IPS-15b (cell line): ENCODE results near the gene EMX1.
A peak's percentile ranks its signal among the peaks of the same experiment; 100 is the strongest.

Experiments used
- H3K27me3 ChIP-seq: one replicate; pipeline ENCODE4 v1.6.1; 2013; ENCODE audit warnings: low read length; ENCODE audit not compliant: control insufficient read depth, insufficient read depth
- H3K36me3 ChIP-seq: one replicate; pipeline ENCODE4 v1.6.1; 2013; ENCODE audit warnings: low read length; ENCODE audit not compliant: control insufficient read depth, insufficient read depth
- H3K4me1 ChIP-seq: one replicate; pipeline ENCODE4 v1.6.1; 2013; ENCODE audit warnings: mild to moderate bottlenecking, low read length; ENCODE audit not compliant: control insufficient read depth, insufficient read depth
- H3K4me3 ChIP-seq: one replicate; pipeline ENCODE4 v1.5.1; 2013; ENCODE audit warnings: low read depth, low read length
- H3K9ac ChIP-seq: one replicate; pipeline ENCODE4 v1.6.1; 2013; ENCODE audit warnings: low read depth, mild to moderate bottlenecking, low read length
- H3K9me3 ChIP-seq: one replicate; pipeline ENCODE4 v1.6.1; 2013; ENCODE audit warnings: mild to moderate bottlenecking, low read length; ENCODE audit not compliant: control insufficient read depth, insufficient read depth

The EMX1 gene

GRCh38 chr2:72958542-72959385 is 41.4 kb downstream of the EMX1 start:
- no peaks in the 10 kb centered on the region for H3K9me3 ChIP-seq
- no peaks in the 10 kb centered on the region for H3K36me3 ChIP-seq
- H3K27me3 ChIP-seq: no peaks in the 10 kb centered on the region
- no peak overlapping the region for H3K9ac ChIP-seq
- H3K4me3 ChIP-seq: no peak overlapping the region
- peaks cover 5% of the 10 kb centered on the region for H3K4me1 ChIP-seq

GRCh38 chr2:72959554-72959953 is 42.2 kb downstream of the EMX1 start:
- Histone ChIP-seq H3K36me3 (no peaks in the 10 kb centered on the region), H3K27me3 (no peaks in the 10 kb centered on the region), H3K9me3 (no peaks in the 10 kb centered on the region), H3K4me3 (no peak overlapping the region), H3K9ac (no peak overlapping the region), H3K4me1 (peaks cover 7% of the 10 kb centered on the region)

- H3K4me1 ChIP-seq: peaks cover 7% of the 10 kb centered on the region
- no peaks in the 10 kb centered on the region for H3K36me3 ChIP-seq
- no peak overlapping the region for H3K9ac ChIP-seq
- no peaks in the 10 kb centered on the region for H3K9me3 ChIP-seq
- H3K27me3 ChIP-seq: no peaks in the 10 kb centered on the region
- no peak overlapping the region for H3K4me3 ChIP-seq
Observed at GRCh38 chr2:72959995-72960981, 43.0 kb downstream of the EMX1 start.

- H3K9ac ChIP-seq: no peak overlapping the region
- peaks cover 2% of the 10 kb centered on the region for H3K27me3 ChIP-seq
- H3K9me3 ChIP-seq: no peaks in the 10 kb centered on the region
- H3K36me3 ChIP-seq: peaks cover 3% of the 10 kb centered on the region
- H3K4me1 ChIP-seq: peaks cover 7% of the 10 kb centered on the region
- H3K4me3 ChIP-seq: no peak overlapping the region
Observed at GRCh38 chr2:72961036-72961720, 43.9 kb downstream of the EMX1 start.

GRCh38 chr2:72961853-72962468 is 44.6 kb downstream of the EMX1 start:
- Histone ChIP-seq H3K27me3 (peaks cover 2% of the 10 kb centered on the region), H3K9me3 (no peaks in the 10 kb centered on the region), H3K9ac (no peak overlapping the region), H3K4me1 (peaks cover 7% of the 10 kb centered on the region), H3K4me3 (no peak overlapping the region), H3K36me3 (peaks cover 4% of the 10 kb centered on the region)

- peaks cover 7% of the 10 kb centered on the region for H3K4me1 ChIP-seq
- peak overlapping the region; percentile 70 for H3K9ac ChIP-seq
- peaks cover 2% of the 10 kb centered on the region for H3K27me3 ChIP-seq
- H3K9me3 ChIP-seq: no peaks in the 10 kb centered on the region
- H3K36me3 ChIP-seq: peaks cover 4% of the 10 kb centered on the region
- no peak overlapping the region for H3K4me3 ChIP-seq
Observed at GRCh38 chr2:72962911-72963310, 45.6 kb downstream of the EMX1 start.

GRCh38 chr2:72963423-72964145 is 46.3 kb downstream of the EMX1 start:
- peaks cover 4% of the 10 kb centered on the region for H3K36me3 ChIP-seq
- H3K9ac ChIP-seq: no peak overlapping the region
- no peak overlapping the region for H3K4me3 ChIP-seq
- peaks cover 7% of the 10 kb centered on the region for H3K4me1 ChIP-seq
- no peaks in the 10 kb centered on the region for H3K9me3 ChIP-seq
- peaks cover 2% of the 10 kb centered on the region for H3K27me3 ChIP-seq

- Histone ChIP-seq H3K27me3 (peaks cover 2% of the 10 kb centered on the region), H3K9me3 (no peaks in the 10 kb centered on the region), H3K4me1 (peaks cover 7% of the 10 kb centered on the region), H3K9ac (peak overlapping the region; percentile 54), H3K36me3 (peaks cover 4% of the 10 kb centered on the region), H3K4me3 (no peak overlapping the region)
Observed at GRCh38 chr2:72964146-72964525, 46.8 kb downstream of the EMX1 start.

- Histone ChIP-seq H3K4me1 (peaks cover 7% of the 10 kb centered on the region), H3K27me3 (peaks cover 2% of the 10 kb centered on the region), H3K9ac (no peak overlapping the region), H3K36me3 (peaks cover 4% of the 10 kb centered on the region), H3K4me3 (no peak overlapping the region), H3K9me3 (no peaks in the 10 kb centered on the region)
Observed at GRCh38 chr2:72965016-72965415, 47.7 kb downstream of the EMX1 start.

- Histone ChIP-seq H3K4me3 (no peak overlapping the region), H3K36me3 (peaks cover 4% of the 10 kb centered on the region), H3K9me3 (no peaks in the 10 kb centered on the region), H3K27me3 (peaks cover 2% of the 10 kb centered on the region), H3K4me1 (peaks cover 7% of the 10 kb centered on the region), H3K9ac (no peak overlapping the region)
Observed at GRCh38 chr2:72965770-72966450, 48.6 kb downstream of the EMX1 start.
